RWPE2 (cell line): ENCODE data around the gene TAS1R3.

Experiments
- ATAC-seq: fragments of 200-7000 bp; cut with Tn5 transposase; 3 replicates; pipeline ENCODE4 v1.9.1; 2021; ENCODE audit warnings: low read depth
- DNase-seq: peaks from one replicate; pipeline ENCODE4 v3.0.0-alpha.2; 2020; ENCODE audit warnings: low spot score
- H3K27ac ChIP-seq: fragments of 450-650 bp; 2 replicates; pipeline ENCODE4 v1.5.1; 2017; ENCODE audit warnings: mild to moderate bottlenecking; ENCODE audit not compliant: poor library complexity, severe bottlenecking
- H3K27me3 ChIP-seq: fragments of 250-450 bp; sonication (Bioruptor Pico); 2 replicates; pipeline ENCODE4 v1.5.1; 2021; ENCODE audit warnings: mild to moderate bottlenecking, moderate library complexity; ENCODE audit not compliant: insufficient read depth, poor library complexity, severe bottlenecking
- H3K36me3 ChIP-seq: fragments of 250-450 bp; sonication (Bioruptor Pico); 2 replicates; pipeline ENCODE4 v1.5.1; 2020; ENCODE audit warnings: low read depth, mild to moderate bottlenecking, moderate library complexity
- H3K4me1 ChIP-seq: fragments of 250-450 bp; sonication (Bioruptor Pico); 2 replicates; pipeline ENCODE4 v1.5.1; 2021; ENCODE audit warnings: mild to moderate bottlenecking, moderate library complexity; ENCODE audit not compliant: insufficient read depth, poor library complexity, severe bottlenecking
- H3K4me3 ChIP-seq: fragments of 250-450 bp; sonication (Bioruptor Pico); 2 replicates; pipeline ENCODE4 v1.5.1; 2021; ENCODE audit warnings: mild to moderate bottlenecking, moderate library complexity; ENCODE audit not compliant: severe bottlenecking
- H3K9me3 ChIP-seq: fragments of 250-450 bp; sonication (Bioruptor Pico); 2 replicates; pipeline ENCODE4 v1.5.1; 2021; ENCODE audit warnings: mild to moderate bottlenecking, moderate library complexity; ENCODE audit not compliant: severe bottlenecking
- CTCF ChIP-seq: fragments of 450-650 bp; IDR thresholded peaks from one replicate; pipeline ENCODE4 v1.5.1; 2017; ENCODE audit warnings: mild to moderate bottlenecking, moderate library complexity; ENCODE audit not compliant: poor library complexity, severe bottlenecking

Gene TAS1R3

GRCh38 chr1:1357871-1358432, 26.9 kb downstream of the TAS1R3 start:
- H3K9me3 ChIP-seq, result no peaks in the 10 kb centered on the region
- ATAC-seq, result no peak
- H3K4me3 ChIP-seq, result no peak overlapping the region
- H3K27ac ChIP-seq, result no peak overlapping the region
- H3K36me3 ChIP-seq, result no peaks in the 10 kb centered on the region
- no peak for TF ChIP-seq CTCF
- H3K4me1 ChIP-seq, result peaks cover 17% of the 10 kb centered on the region
- no peak for DNase-seq
- H3K27me3 ChIP-seq, result no peaks in the 10 kb centered on the region

GRCh38 chr1:1358433-1359271, 27.6 kb downstream of the TAS1R3 start, which contains the start of gene MXRA8:
Gene MXRA8 (minus strand): TSS chr1:1358555. CDS start chr1:1358504, 51 bp downstream.
- TF ChIP-seq CTCF, result no peak
- no peak within 1 kb of the TSS for H3K4me3 ChIP-seq
- H3K27me3 ChIP-seq, result no peaks in the 10 kb centered on the region
- H3K27ac ChIP-seq, result no peak within 1 kb of the TSS
- no peak for ATAC-seq
- peaks cover 17% of the 10 kb centered on the region for H3K4me1 ChIP-seq
- no peaks in the 10 kb centered on the region for H3K9me3 ChIP-seq
- peak; percentile 63 for DNase-seq
- no peaks in the 10 kb centered on the region for H3K36me3 ChIP-seq

GRCh38 chr1:1359308-1359663, 28.2 kb downstream of the TAS1R3 start:
- no peak for TF ChIP-seq CTCF
- peaks cover 13% of the 10 kb centered on the region for H3K4me1 ChIP-seq
- ATAC-seq (no peak), DNase-seq (peak; percentile 60)
- no peak overlapping the region for H3K27ac ChIP-seq
- H3K4me3 ChIP-seq, result no peak overlapping the region
- H3K9me3 ChIP-seq, result no peaks in the 10 kb centered on the region
- H3K27me3 ChIP-seq, result no peaks in the 10 kb centered on the region
- no peaks in the 10 kb centered on the region for H3K36me3 ChIP-seq

- H3K4me1 ChIP-seq, result peaks cover 13% of the 10 kb centered on the region
- no peaks in the 10 kb centered on the region for H3K9me3 ChIP-seq
- TF ChIP-seq CTCF, result no peak
- no peaks in the 10 kb centered on the region for H3K36me3 ChIP-seq
- DNase-seq (no peak), ATAC-seq (no peak; the same call in 2 of the 3 replicates)
- H3K27ac ChIP-seq, result peak overlapping the region; percentile 34
- H3K4me3 ChIP-seq, result no peak overlapping the region
- no peaks in the 10 kb centered on the region for H3K27me3 ChIP-seq
Measured at GRCh38 chr1:1359664-1360468, 28.8 kb downstream of the TAS1R3 start.
